ENCODE measurements around the gene SPATC1L.
"Not testable (repeated sequence)": the region's sequence is repeated elsewhere in the genome, so short reads cannot be mapped to it uniquely, and the experiment has no call there.

Gene SPATC1L

DNA sequence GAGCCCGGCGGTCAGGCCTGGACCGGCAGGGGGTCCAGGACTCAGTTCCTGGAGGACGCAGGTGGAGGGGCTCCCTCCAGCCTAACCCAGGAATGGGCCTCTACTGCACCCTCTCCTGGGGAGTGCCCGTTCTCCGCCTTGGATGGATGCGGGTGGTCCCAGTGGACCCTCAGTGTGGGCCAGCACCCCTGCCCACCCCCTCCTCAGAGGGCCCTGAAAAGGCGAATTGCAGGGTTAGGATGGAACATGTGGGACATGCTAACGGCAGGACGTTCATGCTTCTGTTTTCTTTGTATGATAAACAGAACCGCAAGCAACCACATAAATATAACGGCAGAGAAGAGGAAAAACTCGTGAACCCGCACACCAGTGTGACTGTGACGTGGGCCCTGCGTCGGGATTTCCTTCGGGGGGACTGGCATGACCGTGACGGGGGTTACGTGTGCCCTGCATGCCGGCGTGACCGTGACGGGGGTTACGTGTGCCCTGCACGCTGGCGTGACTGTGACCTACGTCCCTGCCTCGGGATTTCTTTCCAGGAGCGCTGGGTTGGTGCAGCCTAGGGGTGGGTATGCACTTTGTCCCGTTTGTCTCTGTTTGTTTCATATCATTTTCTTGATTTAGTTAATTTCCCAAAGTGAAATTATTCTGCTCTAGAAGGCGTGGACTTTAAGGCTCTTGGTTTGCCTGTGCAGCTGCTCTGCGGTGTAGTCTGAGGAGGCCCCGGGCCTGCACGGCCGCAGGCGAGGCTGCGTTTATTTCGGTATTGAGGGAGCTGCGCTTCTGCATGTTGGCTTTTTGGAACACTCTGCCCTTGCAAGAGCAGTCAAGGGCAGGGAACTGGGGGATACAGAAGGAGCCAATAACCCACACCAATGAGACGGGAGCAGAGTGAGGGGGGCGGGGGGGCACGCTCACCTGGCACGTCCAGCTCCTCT lies 32.0 kb downstream of the SPATC1L start:
- no peak for DNase-seq (ENCODE audit: low read depth in 1 of 2, low spot score in 1 of 2)

DNA sequence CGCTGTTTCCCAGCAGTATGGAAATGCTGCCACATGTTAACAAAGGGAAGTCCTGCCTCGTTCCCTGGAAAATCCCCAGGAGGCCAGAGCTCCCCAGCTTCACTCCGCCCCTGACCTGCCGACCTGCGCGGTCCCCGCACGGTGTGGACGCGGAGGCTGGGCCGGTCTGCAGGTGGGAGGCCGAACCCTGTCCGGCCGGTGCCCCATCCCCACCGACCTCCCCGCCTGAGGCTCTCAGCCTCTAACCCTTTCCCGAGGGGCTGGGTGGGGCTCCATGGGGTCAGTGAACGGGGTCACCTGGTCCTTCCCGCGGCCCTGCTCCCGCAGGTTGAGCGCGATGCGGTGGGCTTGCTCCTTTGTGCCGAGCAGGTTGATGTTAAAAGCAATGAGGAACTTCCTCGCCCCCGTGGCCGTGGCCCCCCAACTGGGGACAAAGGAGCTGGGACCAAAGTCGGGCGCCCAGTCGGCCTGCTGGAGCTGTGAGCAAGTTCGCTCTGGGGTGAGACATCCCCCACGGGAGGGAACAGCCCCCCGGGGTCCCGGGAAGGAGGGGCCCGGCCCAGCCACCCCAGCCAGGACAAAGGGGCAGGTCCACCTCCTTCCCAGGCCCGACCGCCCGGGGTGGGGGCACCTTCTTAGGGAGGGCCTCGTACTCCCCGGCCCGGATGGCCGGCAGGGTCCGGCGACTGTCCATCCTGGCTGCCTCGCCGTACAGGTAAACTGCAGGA lies 32.8 kb downstream of the SPATC1L start:
- DNase-seq (ENCODE audit: low read depth in 1 of 2, low spot score in 1 of 2): no peak

DNA sequence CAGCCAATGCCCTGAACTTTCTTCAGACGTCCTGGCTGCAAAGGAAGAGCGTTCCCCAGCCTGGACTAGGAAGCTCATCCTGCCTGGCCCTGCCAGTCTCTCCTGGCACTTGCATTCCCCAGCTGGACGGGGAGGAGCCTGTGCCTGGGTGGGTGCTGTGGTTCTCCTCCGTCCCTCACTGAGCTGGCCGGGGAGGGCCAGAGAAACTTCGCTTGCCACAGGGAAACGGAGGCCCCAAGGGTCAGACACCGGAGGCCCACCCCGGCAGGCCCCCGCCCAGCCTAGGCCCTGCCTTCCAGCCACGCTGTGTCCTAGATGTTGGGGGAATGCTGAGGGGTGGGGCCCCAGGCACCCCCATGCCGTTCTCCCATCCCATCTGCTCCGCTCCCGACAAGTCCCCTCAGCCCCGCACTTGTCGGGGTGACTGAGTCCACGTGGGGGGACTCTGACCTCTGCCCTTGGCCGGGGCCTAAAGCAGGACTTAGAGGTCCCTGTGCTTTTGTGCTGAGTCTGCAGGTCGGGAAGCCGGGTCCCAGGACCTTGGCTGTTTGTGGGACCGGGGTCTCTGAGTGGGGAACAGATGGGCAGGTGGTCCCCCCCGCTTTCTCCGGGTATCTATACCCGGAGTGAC lies 33.7 kb downstream of the SPATC1L start:
- DNase-seq (ENCODE audit: low read depth in 1 of 2, low spot score in 1 of 2): no peak

DNA sequence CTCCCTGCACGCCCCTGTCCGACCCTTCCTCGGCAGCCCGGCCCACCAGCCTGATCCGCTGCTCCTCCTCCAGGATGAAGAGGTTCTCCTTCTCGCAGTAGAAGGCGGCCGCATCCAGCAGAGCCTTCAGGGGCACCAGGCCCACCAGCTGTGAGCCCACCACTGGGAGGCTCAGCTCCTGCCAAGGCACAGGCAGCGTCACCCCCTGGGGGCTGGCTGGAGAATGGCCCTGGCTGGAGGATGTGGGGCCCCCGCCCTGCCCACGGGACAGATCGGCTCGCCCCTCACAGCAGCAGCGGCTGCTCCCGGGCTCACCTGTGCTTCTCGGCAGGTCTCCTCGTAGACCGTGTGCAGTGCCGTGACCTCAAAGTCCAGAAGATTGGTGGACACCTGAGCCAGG lies 34.2 kb downstream of the SPATC1L start:
- no peak for DNase-seq (ENCODE audit: low read depth in 1 of 2, low spot score in 1 of 2)

DNA sequence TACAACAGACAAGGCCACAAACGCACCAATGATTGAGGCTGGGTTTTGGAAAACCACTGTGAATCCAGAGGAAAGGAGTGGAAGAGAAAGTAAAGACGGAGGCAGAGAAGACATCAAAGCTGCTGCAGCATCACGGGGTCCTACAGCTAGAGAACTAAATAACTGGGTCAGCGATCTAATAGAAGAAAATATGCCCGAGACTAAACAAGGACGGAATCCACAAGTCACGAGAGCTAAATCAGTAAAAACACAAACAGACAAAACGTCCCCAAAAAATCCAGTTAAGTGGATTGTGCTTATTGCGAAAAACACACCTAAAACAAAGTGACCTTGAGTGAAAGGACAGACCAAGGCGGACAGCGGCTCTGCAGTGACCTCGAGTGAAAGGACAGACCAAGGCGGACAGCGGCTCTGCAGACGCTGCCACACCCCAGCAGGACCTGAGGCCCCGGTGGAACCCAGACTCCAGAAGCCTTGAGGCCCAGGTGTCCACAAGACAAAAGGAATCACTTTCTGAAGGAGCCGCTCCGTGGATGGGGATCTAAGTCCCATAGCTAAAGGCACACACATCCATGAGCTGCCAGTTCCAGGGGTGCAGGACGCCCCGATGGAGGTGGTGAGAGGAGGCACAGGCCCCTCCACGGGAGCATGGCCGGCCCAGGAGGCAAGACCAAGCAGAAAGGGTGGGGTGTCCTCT lies 34.9 kb downstream of the SPATC1L start:
- no peak for DNase-seq (ENCODE audit: low read depth in 1 of 2, low spot score in 1 of 2)

DNA sequence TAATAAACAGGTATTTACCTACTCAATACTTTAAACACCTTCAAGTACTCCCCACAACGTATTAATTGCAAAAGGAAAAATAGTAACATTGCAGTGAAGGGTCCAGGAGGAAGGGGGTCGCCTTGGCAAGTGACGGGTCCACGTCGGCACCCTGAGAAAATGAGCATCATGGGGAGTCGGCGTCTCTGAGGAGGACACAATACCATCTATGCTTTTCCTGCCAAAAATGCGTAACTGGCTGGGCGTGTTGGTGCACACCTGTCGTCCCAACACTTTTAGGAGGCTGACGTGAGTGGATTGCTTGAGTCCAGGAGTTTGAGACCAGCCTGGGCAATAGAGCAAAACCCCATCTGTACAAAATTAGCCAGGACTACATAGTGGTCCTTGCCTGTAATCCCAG lies 36.2 kb downstream of the SPATC1L start:
- DNase-seq (ENCODE audit: low read depth in 1 of 2, low spot score in 1 of 2): no peak

DNA sequence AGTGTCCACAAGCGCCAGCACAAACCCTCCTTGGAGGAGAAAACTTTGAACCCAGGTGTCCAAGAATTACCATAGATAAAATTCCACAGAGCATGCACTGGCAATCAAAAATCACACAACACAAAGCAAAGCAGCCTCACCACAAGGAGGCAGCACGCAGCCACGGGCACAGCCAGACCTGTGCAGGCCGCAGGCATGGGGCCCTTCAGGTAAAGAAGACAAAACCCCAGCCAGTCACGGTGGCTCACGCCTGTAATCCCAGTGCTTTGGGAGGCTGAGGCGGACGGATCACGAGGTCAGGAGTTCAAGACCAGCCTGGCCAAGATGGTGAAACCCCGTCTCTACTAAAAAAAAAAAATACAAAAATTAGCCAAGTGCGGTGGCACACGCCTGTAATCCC lies 36.8 kb downstream of the SPATC1L start:
- peak in 1 of 2 donors; percentile 26 for DNase-seq (ENCODE audit: low read depth in 1 of 2, low spot score in 1 of 2)

DNA sequence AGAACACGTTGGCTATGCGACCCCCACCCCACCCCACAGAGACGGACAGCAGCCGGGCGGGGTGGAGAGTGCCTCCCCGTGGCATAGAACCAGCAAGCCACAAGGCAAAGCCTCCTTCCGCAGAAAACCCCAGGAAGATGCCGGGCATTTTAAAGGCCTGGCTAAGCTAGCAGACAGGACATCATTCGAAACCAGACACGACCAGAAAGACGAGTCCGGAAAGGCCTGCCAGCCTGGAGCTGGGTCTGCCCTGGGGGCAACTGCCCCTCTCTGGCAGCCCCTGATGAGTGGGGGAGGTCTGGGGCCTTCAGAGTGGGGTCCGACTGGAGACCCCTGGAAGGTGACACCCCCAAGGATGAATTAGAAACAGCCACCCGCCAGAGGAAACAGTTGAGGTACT lies 37.4 kb downstream of the SPATC1L start:
- DNase-seq (ENCODE audit: low read depth in 1 of 2, low spot score in 1 of 2): no peak

DNA sequence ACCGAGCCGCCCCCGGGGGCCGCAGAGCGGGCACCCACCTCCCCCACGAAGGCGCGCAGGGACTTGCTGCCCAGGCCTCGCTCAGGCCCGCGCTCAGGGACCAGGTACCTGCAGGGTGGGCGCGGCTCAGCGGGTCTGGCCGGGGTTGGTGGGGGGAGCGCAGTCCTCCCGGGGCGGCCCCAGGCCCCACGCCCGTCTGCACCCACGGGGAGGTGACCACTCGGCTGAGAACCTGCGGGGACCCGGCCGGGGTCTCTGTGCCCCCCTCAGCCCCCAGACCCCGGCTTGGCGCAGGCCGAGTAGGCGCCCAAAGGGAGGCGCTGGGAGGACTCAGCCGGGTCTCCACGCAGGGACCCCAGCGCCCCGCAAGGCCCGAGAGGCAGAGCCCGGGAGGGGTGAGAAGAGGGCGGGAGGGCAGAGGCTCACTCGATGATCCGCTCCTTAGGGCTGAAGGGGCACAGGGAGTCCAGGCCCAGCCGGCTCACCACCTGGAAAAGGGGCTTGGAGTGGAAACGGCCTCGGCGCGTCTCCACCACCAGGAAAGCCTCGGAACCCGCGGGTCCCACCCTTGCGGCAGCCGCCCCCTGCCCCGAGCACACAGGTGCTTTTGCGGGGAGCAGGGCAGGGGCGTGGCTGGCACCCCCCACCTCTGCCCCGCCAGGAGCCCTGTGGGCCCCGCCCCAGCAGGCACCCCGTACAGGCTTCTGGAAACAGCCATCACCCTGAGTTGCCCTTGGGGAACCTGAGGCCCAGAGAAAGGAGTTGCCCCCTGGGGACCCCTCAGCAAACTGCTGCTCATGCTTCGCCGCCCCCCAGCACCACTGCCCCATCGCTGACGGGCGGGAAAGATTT lies 38.2 kb downstream of the SPATC1L start:
- DNase-seq (ENCODE audit: low read depth in 1 of 2, low spot score in 1 of 2): no peak

DNA sequence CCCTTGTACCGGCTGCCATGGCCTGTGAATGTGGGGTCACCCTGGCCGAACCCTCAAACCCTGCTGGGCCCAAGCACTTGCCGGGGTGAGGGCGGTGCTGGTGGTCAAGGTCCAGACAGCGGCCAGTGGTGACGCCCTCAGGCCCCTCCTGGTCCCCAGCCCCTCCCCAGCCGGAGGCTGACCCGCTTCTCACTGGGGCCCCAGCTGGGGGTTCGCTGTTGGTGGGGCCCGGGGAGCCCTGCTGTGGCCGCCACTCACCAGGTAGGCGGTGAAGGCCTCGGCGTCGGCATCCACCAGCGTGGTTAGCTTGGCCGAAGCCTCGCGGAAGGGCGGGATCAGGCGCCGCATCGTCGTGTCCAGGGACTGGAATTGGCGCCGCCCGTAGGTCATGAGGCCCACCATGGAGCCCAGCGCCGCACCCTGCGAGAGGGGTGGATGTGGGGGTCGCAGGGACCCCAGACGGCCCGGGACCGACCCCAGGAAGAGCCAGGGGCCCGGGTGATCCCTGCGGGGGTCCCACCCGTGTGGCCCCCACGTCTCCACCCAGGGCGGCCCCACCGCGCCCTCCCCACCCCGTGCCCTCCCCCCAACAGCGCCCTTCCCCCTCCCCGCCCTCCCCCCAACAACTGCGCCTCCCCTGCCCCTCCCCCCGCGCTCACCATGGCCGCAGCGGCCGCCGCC lies 39.0 kb downstream of the SPATC1L start:
- no peak for DNase-seq (ENCODE audit: low read depth in 1 of 2, low spot score in 1 of 2)

DNA sequence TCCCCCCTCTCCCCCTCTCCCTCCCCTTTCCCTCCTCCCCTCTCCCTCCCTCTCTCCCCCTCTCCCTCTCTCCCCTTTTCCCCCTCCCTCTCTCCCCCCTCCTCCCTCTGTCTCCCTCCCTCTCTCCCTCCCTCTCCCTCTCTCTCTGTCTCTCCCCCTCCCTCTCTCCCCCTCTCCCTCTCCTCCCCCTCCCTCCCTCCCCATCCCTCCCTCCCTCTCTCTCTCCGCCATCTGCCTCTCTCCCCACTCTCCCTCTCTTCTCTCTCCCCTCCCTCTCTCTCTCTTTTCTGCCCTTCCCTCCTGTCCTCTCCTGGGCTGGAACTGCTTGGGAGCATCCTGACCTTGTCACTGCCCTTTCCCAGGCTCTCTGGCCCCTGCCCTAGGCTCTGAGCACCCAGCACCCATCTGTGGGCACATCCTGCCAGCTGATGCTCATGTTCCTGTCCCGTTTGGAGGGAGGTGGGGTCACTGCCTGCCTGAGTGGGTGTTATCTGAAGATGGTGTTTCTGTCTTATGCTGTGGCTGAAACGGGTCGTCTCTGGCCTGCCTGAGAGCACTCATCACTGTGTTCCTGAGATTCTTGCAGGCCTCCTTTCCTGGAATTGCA lies 39.7 kb downstream of the SPATC1L start:
- DNase-seq (ENCODE audit: low read depth in 1 of 2, low spot score in 1 of 2): no peak

DNA sequence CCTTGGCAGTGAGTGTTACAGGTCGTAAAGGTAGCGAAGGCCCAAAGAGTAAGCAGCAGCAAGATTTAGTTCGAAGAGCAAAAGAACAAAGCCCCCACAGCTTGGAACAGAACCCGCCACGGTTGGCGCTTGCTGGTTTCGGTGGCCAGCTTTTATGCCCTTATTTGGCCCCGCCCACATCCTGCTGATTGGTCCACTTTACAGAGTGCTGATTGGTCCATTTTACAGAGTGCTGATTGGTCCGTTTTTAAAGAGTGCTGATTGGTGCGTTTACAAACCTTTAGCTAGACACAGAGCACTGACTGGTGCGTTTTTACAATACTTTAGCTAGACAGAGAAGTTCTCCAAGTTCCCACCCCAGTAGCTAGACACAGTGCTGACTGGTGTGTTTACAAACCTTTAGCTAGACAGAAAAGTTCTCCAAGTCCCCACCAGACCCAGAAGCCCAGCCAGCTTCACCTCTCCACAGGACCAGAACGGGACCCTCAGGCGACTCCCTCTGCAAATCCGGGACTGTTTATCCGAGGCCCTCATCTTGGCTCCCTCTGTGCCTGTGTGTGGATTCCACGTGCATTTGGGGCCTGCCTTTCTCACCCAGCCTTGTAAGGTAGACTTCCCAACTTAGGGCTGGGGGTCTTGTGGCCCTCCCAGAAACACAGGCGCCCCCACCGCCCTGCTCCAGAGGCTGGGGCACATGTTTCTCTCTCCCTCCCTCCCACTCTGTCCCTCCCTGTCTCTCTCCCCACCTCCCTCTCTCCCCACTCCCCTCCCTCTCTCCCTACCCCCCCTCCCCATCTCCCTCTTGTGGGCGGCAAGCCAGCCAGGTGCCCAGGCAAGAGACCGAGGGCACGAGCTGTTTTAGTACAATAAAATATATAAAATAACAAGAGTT lies 41.4 kb downstream of the SPATC1L start:
- DNase-seq (ENCODE audit: low read depth in 1 of 2, low spot score in 1 of 2): no peak

DNA sequence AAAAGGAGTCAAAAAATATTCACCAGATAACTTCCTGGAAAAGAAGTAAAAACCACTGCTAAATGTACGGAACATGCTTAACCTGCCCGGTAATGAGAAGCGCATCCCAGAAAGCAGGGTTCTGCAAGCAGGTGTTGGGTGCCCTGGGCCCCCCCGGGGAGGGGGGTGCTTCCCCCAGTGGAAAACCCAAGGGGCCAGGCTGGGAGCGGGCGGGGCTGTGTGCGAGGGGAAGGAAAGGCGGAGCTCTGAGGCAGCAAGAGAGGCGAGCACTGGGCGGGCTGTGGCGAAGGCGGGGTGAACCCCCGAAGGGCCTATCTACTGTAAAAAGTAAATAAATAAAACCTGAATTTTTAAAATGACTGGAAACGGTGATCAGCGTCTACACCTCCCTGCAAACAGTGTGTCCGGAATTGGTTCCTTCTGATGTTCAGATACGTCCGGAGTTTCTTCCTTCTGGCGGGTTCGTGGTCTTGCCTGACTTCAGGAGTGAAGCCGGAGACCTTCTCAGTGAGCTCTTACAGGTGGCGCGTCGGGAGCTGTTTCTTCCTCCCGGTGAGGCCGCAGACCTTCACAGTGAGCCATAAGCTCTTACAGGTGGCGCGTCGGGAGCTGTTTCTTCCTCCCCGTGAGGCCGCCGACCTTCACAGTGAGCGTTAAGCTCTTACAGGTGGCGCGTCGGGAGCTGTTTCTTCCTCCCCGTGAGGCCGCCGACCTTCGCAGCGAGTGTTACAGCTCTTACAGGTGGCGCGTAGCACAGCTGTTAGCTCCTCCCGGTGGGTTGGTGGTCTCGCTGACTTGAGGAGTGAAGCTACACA lies 42.3 kb downstream of the SPATC1L start:
- DNase-seq (ENCODE audit: low read depth in 1 of 2, low spot score in 1 of 2): no peak

DNA sequence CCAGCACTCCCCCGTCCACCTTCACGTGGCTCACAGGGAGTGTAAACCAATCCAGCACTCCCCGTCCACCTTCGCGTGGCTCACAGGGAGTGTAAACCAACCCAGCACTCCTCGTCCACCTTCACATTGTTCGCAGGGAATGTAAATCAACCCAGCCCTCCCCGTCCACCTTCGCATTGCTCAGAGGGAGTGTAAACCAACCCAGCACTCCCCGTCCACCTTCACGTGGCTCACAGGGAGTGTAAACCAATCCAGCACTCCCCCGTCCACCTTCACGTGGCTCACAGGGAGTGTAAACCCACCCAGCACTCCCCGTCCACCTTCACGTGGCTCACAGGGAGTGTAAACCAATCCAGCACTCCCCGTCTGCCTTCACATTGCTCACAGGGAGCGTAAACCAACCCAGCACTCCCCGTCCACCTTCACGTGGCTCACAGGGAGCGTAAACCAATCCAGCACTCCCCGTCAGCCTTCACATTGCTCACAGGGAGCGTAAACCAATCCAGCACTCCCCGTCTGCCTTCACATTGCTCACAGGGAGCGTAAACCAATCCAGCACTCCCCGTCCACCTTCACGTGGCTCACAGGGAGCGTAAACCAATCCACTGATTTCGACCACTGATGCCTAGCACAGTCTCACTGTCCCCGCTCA lies 43.8 kb downstream of the SPATC1L start:
- not testable (repeated sequence) for DNase-seq (ENCODE audit: low read depth in 1 of 2, low spot score in 1 of 2)

DNA sequence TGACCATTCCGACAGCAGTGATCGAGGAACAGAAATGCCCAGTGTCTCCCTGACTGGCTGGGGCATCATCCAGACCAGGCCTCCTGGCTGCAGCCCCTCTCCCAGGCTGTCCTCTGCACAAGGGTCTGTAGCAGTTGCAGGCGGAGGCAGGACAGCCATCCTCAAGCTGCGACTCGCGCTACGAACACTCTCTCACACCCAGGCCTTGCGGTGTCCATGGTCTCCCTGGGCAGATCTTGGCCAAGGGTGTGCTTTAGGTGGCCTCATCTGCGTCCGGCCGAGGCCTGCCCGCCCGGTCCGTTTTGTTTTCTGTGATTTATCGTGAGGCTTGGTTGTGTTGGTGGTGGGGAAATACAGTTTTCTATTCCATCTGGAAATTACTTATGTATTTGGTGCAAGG lies 44.6 kb downstream of the SPATC1L start:
- DNase-seq (ENCODE audit: low read depth in 1 of 2, low spot score in 1 of 2): no peak

DNA sequence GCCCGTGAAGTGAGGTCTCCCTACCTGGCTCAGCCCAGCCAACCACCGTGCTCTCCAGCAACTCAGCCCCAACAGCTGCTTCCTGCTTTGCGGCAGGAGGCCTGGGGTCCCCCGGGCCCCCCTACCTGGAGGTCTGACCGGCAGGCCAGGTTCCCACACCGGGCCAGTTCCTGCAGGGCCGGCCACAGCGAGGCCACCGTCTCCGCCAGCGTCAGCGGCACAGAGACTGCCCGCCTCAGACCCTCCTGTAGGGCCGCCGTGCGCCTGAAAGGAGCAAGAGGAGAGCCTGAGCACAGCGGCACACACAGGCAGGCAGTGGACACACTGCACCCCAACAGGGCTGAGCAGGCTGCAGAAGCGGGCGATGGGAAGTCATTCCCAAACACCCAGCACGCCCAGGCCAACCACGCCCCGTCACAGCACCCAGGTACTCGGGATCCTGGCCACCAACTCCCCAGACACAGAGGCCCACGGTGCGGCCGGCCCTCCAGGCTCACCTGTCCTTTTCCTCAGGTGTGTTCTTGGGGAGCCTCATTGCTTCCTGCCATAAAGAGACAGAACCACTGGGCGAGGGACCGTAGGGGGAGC lies 45.8 kb downstream of the SPATC1L start:
- no peak for DNase-seq (ENCODE audit: low read depth in 1 of 2, low spot score in 1 of 2)

DNA sequence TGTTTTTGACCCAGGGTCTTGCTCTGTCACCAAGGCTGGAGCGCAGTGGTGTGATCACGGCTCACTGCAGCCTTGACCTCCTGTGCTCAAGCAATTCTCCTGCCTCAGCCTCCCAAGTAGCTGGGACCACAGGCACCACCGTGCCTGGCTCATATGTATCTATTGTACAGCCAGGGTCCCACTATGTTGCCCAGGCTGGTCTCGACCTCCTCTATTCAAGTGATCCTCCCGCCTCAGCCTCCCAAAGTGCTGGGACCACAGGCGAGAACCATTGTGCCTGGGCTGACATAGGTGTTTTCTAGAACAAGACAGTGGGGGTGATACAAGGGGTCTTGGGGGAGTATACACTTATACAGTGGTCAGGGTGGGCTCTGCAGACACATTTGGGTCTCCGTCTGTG lies 46.4 kb downstream of the SPATC1L start:
- no peak for DNase-seq (ENCODE audit: low read depth in 1 of 2, low spot score in 1 of 2)
